ENCODE data around the gene TMEM92.
"Not testable (repeated sequence)": the region's sequence is repeated elsewhere in the genome, so short reads cannot be mapped to it uniquely, and the experiment has no call there.

TMEM92 gene

GRCh38 chr17:50301891-50302584 is 27.8 kb downstream of the TMEM92 start:
- DNase-seq (no peak), ATAC-seq (no peak)

GRCh38 chr17:50303051-50303450 is 28.8 kb downstream of the TMEM92 start:
- DNase-seq (no peak), ATAC-seq (no peak)

GRCh38 chr17:50303596-50303995 is 29.3 kb downstream of the TMEM92 start:
- DNase-seq = no peak
- ATAC-seq = no peak

GRCh38 chr17:50304781-50305404 is 30.6 kb downstream of the TMEM92 start:
- no peak for ATAC-seq
- no peak for DNase-seq

GRCh38 chr17:50307654-50308053 is 33.4 kb downstream of the TMEM92 start:
- no peak for DNase-seq
- no peak for ATAC-seq

GRCh38 chr17:50308666-50309065 is 34.4 kb downstream of the TMEM92 start:
- ATAC-seq (no peak), DNase-seq (no peak)

GRCh38 chr17:50310455-50311111 is 36.3 kb downstream of the TMEM92 start:
- DNase-seq (no peak), ATAC-seq (no peak)

GRCh38 chr17:50311112-50311460 is 36.8 kb downstream of the TMEM92 start:
- peak; percentile 72 for ATAC-seq
- DNase-seq = no peak

- ATAC-seq = peak; percentile 4
Observed at GRCh38 chr17:50311483-50311882, 37.2 kb downstream of the TMEM92 start.

GRCh38 chr17:50312308-50312707 is 38.0 kb downstream of the TMEM92 start:
- ATAC-seq = no peak
- DNase-seq = no peak

More at GRCh38 chr17:50311483-50311882, 37.2 kb downstream of the TMEM92 start:
- DNase-seq = no peak

GRCh38 chr17:50314456-50315011 is 40.3 kb downstream of the TMEM92 start:
- DNase-seq (no peak), ATAC-seq (no peak)

- DNase-seq = no peak
- ATAC-seq = no peak
Observed at GRCh38 chr17:50316016-50316587, 41.8 kb downstream of the TMEM92 start.

- not testable (repeated sequence) for ATAC-seq, DNase-seq
Observed at GRCh38 chr17:50316660-50317059, 42.4 kb downstream of the TMEM92 start.

GRCh38 chr17:50317121-50317520 is 42.9 kb downstream of the TMEM92 start:
- ATAC-seq (no peak), DNase-seq (no peak)

- no peak for DNase-seq
- no peak for ATAC-seq
Observed at GRCh38 chr17:50318501-50319285, 44.4 kb downstream of the TMEM92 start.

GRCh38 chr17:50319306-50320004 is 45.2 kb downstream of the TMEM92 start:
- DNase-seq (no peak), ATAC-seq (no peak)

- no peak for DNase-seq
- no peak for ATAC-seq
Observed at GRCh38 chr17:50322271-50322670, 48.0 kb downstream of the TMEM92 start.

GRCh38 chr17:50323060-50323459 is 48.8 kb downstream of the TMEM92 start:
- DNase-seq = no peak
- ATAC-seq = no peak

- no peak for DNase-seq
- ATAC-seq = no peak
Observed at GRCh38 chr17:50325906-50326305, 51.6 kb downstream of the TMEM92 start.

GRCh38 chr17:50326831-50327364 is 52.6 kb downstream of the TMEM92 start:
- ATAC-seq (no peak), DNase-seq (no peak)

All from stimulated activated naive CD8-positive, alpha-beta T cell treated with anti-CD3 and anti-CD28 coated beads, Interleukin-15, Interleukin-2, amounts not matched to agents 100 U/mL and 50 U/mL, for 24 hours (primary cell).